ENCODE data around the gene SHROOM1.

DNA sequence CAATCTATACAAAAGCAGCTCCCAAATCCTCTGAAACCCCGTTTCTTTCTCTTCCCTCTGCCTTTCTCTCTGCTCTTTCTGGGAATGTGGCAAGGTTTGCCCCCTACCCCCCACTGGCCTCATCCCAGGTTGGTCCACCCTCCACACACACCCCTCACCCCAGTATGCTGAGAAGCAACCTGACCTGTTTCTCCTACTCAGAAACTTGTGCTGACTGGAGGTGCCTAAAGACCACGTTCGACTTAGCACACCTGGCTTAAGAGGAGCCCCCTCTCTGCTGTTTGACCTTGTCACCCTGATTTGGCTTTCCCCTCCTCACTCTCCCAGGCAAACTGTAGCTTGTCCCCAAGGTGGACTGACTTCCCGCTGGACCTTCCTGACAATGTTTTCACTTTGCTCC is 52.3 kb downstream of the SHROOM1 start:
- TF ChIP-seq POLR2A (IDR thresholded peaks at IDR 0.05), result no peak
- TF ChIP-seq, protein P1, sequence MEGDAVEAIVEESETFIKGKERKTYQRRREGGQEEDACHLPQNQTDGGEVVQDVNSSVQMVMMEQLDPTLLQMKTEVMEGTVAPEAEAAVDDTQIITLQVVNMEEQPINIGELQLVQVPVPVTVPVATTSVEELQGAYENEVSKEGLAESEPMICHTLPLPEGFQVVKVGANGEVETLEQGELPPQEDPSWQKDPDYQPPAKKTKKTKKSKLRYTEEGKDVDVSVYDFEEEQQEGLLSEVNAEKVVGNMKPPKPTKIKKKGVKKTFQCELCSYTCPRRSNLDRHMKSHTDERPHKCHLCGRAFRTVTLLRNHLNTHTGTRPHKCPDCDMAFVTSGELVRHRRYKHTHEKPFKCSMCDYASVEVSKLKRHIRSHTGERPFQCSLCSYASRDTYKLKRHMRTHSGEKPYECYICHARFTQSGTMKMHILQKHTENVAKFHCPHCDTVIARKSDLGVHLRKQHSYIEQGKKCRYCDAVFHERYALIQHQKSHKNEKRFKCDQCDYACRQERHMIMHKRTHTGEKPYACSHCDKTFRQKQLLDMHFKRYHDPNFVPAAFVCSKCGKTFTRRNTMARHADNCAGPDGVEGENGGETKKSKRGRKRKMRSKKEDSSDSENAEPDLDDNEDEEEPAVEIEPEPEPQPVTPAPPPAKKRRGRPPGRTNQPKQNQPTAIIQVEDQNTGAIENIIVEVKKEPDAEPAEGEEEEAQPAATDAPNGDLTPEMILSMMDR (IDR thresholded peaks at IDR 0.05), result no peak
- no peak for TF ChIP-seq POLR2AphosphoS5 (IDR thresholded peaks at IDR 0.05)
- TF ChIP-seq EP300 (IDR thresholded peaks at IDR 0.05), result no peak

Measured in stomach (tissue), 4 donors.